Superior temporal gyrus (tissue), 1 donor: ENCODE data around the gene FEN1.

Experiments used
- DNase-seq: peaks from one replicate; pipeline ENCODE4 v3.0.0-alpha.2; 2016; ENCODE audit errors: extremely low spot score

FEN1 gene

DNA sequence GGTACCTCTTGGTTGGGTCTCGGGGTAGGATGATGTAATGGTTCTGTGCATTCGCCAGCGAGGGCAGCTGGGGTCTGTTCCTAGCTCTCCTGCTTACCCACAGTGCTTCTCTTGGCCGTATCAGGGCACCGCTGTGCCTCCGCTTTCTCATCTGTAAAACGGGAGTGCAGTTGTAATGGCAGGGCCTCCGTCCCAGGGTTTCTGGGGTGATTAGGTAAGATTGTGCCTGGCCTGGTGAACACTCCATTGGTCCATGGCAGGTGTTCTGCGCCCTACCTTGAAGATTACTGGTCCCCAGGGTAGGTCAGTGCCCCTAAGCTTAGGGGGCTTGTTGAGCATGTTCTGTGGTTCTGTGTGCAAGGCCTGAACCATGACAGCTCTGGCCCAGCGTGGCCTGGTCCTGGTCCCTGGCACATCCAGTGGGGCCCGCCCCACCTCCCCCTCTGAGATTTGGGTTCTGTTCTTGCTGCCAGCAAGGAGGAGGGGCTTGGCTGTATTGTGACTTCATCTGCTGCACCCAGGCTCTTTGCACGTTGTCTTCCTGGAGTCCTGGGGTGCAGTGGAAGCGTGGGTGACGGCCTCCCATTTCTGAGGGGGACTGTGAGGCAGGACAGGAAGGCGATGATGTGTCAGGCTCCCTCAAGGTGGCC lies 35.4 kb upstream of the FEN1 start:
- DNase-seq, result no peak

DNA sequence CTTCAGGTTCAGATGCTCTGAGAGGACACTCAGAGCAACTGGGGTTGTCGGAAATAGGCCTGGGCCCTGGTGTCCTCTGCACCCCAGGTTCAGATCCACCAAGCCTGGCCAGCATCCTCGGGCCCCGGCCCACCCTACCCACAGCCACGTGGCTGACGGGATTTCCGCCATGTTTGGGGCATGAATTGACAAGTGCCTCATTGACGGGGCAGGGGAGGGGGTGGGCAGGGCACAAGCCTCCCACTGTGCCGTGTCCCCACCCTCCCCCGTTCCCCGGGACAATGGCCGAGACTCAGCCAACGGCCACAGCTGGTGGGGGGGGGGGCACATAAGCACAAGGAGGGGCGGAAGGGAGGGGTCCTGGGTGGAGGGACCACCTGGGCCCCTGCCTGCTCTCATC lies 31.8 kb upstream of the FEN1 start:
- peak; percentile 92 for DNase-seq

DNA sequence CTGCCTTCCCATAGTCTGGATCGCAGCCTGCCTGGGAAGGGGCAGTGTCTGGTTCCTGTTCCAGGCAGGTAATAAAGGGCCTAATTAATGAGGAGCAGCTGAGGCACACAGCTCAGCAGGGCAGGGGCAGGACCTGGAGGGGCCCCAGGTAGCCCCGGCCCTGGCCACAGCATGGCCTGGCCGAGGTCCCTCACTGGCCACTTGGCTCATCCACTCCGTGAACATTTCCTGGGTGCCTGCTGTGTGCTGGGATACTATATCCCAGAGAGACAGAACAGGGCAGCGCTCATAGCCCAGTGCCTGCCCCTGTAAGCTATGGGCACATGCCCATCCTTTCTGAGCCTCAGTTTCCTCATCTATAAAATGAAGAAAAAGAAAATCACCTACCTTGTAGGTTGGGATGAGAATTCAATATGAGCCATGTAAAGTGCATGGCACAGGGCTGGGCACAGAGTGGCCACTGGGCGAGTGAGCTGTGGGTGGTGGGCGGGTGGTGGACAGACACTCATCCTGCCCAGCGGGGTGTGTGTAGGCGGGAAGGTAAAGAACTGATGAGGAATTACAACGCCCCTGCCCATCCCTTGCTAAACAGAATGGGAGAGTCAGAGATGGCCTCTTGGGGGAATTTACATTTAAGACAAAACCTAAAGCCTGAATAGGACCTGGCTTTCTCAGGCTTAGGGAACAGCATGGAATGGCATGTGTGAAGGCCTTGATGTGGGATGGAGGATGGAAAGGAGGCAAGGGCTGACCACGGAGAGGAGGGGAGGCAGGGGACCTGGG lies 31.1 kb upstream of the FEN1 start:
- no peak for DNase-seq

DNA sequence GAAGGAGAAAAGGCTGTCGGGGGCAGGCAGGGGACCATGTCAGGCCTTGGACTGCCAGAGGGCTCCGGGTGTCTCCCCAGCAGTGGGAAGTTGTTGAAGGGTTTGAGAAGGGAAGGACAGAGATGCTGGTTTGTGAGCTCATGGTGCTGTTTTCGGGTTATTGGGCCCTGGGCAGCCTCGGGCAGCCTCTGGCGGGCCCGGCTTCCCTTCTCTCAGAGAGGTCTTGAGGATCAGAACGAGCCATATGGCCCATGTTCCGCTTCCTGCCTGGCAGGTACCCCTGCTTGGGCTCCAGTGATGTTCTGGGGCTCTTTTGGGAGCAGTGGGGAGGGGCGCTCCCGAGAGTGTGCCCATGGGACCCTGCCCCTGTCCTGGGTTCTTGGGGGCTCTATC lies 30.5 kb upstream of the FEN1 start:
- no peak for DNase-seq

DNA sequence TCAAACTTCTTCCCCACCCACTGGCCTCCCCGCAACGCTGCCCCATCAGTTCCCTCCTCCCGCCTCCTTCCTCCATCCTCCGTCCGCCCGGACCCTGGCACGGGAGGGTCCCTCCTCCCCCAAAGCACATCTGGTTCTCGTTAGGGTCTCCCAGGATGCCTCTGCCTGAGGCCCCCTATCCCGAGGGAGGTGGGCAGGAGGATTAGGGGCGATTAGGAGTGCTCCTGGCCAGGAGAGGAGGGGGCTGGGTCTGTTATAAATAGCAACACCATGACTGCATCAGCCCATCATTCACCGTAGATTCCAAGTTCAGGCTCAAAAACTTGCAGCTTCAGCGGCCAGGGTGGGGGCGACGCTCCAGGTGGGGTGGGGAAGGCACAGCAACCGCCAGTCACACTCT lies 29.9 kb upstream of the FEN1 start:
- DNase-seq, result no peak

DNA sequence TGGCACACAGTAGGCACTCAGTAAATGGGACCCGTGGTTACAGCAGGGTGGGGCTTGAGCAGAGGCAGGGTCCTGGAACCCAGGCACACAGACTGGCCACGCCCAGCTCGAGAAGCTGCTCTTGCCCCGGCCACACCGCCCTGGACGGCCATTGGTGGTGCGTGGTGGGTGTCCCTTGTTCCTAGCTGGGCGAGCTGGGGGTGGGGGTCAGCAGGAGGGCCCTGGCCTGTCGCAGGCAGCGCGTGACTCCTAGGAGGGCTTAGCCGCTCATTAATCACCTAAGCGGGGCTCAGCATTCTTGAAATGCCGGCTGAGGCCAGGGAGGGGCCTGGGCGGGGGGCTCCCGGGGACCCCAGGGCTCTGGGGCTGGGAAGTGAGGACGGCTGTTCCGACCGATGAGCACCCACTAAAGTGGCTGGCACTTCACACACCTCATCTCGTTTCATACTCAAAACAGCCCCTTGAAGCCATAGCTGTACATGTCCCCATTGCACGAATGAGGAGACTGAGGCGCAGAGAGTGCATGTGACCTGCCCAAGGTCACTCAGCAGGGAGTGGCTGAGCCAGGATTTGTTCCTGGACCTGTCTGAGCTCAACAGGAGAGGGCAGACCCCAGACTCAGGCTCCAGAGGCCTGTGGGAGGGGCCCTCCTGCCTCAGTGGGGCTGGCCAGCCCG lies 28.6 kb upstream of the FEN1 start:
- no peak for DNase-seq

DNA sequence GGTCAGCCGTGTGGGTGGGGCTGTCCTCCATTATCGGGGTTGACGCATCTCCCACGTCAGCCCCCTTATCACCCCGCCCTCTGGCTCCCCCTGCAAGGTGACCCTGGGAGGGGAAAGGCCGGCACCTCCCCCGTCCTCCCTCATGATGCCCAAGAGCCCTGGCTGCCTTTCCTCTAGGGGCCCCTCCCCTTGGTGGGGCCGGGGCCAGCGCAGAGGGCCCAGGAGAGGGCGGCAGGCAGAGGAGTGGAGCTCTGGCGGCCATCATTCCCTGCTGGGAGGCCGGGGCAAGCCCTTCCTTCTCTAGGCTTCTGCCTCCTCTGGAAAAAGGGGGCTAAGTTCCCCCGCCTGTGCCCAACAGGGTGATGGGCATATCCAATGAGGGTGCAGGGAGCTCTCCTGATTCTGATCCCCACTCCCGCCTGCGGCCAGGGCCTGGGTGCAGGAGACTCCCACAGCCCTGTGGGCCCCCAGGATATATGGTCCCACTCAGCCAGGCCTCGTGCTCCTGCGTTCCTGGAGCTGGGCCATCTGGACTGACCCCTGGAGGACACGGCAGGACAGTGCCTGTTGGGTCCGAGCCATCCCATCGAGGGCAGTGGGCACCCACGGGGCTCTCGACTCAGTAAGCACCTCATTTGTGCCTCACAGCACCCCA lies 28.0 kb upstream of the FEN1 start:
- no peak for DNase-seq

DNA sequence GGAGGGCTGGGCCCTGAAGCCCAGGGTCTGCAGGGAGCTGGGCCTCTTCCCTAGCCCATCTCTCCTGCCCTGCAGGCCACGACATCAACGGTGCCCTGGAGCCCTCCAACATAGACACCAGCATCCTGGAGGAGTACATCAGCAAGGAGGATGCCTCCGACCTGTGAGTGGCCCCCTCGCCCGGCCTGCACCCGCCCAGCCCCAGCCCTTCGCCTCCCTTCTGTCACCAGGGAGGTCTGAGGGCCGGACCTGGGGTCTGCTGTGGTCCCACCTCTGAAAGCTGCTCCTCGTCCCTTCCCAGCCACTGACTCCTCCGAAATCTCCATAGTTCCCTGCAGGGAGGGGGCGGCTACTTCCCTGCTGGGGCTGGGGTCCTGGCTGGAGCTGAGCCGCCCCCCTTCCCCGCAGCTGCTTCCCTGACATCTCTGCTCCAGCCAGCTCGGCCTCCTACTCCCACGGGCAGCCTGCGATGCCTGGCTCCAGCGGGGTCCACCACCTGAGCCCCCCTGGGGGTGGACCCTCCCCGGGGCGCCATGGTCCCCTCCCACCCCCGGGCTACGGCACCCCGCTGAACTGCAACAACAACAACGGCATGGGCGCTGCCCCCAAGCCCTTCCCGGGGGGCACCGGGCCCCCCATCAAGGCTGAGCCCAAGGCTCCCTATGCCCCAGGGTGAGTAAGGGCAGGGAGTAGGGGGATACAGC lies 27.0 kb upstream of the FEN1 start:
- DNase-seq, result no peak

DNA sequence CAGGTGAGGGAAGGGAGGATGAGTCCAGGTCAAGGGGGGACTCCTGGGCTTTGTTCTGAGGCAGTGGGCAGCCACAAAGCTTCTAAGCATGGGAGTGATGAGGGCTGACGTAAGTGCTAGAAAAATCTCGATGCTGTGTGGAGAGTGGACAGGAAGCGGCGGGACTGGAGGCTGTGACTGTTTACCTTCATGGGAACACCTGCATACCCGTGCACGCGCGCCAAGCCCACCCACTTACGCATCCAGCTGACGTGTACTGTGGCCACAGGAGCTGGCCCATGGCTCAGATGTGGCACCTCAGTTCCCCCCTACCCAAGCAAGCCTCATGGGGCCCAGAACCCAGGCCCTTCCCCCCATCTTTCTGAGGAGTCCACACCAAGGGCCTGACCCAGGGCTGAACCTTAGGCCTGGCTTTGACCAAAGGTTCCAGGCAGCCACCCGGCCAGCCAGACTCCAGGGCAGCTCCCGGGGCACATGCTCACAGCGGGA lies 26.3 kb upstream of the FEN1 start:
- no peak for DNase-seq

DNA sequence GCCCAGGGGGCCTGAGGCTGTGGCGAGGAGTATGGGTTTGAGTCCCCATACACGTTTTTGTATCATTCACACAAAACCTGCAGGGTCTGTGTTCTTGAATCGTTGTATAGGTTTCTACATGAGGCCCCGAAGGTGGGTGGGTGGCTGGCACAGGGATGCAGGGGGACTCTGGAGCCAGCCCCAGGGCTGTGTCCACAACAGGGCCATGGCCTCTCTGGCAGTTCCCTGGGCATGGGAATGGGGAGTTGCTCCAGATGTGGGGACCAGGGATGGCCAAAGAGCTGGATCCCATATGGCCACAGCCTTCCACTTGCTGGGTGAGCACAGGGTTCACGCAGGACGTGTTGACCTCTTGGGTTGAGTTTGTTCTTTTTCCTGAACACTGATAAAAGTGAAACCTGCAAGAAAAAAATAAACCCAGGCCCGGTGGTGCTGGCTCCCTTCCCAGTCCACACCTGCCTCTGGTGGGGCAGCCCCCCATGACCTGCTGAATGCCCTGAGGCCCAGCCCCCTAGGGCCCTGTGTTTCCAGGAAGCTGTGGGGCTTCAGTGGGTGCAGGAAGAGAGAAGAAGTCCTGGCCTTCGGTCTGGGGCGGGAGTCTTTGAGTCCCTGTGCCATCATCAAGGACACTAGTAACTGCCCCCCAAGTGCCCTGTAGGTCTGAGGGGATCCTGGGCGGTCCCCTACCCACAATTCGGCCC lies 24.2 kb upstream of the FEN1 start:
- no peak for DNase-seq

DNA sequence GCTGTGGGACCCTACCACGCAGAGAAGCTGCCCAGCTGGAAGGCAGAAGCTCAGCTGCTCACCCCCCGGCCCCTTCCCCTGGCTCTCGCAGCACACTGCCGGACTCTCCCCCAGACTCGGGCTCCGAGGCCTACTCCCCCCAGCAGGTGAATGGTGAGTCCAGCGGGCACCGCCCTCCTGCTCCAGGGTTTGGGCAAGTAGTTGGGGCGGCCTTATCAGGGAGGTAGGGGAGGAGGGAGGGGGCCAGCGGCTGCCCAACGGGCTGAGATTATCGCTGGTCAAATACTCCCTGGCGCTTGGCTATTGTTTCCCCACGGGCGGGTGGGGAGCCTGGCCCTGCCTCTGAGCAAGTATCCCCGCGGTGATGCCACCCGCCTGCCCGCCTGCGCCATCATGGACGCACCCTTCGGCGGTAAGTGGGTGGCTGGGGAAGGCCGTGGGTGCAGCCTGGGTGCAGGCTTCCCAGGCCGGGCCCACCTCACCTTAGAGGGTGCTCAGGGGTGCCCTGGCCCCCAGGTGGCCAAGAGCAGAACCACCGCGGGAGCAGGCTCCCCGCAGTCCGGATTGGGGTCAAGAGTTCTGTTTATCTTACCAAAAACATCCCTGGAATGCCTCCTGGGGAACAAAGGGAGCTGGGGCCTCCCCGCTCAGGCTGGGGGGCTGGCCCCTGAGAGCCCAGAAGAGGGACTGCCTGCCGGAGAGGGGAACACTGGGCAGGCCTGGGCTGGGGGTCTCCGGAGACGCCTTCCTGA lies 23.4 kb upstream of the FEN1 start:
- no peak for DNase-seq

DNA sequence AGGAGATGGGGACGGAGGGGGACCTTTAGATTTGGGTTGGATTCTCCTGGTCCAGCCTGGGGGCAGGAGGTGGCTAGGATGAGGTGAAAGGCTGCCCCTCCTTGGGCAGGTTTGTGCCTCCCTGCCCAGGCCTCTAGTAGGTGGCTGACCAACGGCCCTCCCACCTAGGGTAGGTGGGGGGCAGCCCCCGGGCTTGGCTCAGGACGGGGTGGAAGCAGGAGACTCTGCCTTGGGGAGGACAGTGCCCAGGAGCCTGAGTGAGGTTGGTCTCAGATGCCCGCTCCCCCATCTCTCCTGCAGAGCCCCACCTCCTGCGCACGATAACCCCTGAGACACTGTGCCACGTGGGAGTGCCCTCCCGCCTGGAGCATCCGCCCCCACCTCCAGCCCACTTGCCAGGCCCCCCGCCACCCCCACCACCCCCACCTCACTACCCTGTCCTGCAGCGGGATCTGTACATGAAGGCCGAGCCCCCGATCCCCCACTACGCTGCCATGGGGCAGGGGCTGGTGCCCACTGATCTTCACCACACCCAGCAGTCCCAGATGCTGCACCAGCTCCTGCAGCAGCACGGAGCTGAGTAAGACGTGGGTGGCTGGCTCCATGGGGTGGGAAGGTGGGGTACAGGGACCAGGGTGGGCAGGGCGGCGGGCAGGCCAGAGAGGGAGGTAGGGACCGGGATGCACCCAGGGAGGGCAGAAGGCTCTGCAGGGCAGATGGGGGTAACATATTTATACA lies 22.6 kb upstream of the FEN1 start:
- no peak for DNase-seq

DNA sequence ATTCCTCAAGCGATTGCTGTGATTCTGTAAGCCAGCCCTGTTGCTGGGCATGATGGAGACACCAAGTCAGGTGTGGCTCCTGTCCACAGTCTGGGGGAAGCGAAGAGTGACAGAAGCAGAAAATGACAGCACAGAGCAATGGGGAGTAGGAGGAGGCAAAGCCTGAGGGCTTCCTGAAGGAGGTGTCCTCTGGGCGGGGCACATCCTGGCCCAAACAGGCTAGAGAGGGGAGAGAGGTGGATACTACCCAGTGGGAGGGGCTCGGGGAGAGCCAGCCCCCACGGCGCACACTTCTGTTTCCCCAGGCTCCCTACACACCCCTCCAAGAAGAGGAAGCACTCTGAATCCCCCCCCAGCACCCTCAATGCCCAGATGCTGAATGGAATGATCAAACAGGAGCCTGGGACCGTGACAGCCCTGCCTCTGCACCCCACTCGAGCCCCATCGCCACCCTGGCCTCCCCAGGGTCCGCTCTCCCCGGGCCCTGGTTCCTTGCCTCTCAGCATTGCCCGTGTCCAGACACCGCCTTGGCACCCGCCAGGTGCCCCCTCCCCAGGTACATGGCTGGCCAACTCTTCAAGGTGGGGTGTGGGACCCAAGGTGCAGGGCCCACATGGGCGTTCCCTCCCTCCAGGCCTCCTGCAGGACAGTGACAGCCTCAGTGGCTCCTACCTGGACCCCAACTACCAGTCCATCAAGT lies 21.4 kb upstream of the FEN1 start:
- no peak for DNase-seq

DNA sequence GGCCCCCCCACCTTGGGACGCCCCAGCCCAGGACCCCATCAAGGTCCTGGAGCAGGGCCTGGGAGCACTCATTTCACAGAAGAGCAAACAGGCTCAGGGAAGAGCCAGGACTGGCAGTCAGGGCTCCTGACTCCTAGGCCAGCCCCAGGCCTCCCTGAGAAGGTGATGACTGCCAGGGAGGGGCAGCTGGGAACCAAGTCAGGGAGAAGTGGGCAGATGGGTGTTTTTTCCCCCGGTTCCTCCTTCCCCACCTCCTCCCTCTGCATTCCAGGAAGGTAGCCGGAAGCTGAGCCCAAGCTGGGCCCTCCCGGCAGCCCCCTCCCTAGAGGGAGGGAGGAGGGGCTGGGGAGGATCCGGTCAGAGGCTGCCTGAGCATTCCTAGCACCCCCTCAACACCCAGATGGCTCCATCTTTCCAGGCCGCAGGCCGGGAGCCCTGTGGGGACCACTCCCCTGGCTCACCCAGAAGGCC lies 20.7 kb upstream of the FEN1 start:
- DNase-seq, result no peak

DNA sequence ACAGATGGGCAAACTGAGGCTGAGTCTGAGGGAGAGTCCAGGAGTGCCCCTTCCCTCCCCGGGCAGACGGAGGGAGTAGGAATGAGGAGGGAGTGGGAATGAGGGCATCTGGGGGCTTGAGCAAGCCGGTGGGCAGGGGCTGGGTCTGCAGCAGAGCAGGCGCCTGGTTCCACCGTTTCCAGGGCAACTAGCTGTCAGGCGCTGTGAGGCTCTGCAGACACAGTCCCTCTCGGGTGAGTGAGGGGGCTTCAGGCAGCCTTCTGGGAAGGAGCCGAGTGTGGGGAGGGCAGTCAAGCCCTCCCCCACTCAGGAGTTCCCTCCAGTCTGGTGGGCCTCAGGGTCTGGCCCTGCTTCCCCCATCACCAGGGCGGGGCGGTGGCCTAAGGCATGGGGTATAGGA lies 19.4 kb upstream of the FEN1 start:
- DNase-seq, result no peak

DNA sequence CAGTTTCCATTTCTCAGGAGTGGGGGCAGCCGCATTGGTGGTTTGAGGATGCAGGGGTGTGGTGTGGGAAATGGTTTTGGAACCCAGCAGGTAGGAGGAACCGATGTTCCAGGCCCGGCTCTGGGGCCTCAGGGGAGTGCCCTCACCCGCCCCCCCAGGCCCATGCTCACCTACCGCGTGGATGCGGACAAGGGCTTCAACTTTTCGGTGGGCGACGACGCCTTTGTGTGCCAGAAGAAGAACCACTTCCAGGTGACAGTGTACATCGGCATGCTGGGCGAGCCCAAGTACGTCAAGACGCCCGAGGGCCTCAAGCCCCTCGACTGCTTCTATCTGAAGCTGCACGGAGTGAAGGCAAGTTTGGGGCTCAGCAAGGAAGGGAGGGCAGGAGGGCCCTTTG lies 18.9 kb upstream of the FEN1 start:
- no peak for DNase-seq

DNA sequence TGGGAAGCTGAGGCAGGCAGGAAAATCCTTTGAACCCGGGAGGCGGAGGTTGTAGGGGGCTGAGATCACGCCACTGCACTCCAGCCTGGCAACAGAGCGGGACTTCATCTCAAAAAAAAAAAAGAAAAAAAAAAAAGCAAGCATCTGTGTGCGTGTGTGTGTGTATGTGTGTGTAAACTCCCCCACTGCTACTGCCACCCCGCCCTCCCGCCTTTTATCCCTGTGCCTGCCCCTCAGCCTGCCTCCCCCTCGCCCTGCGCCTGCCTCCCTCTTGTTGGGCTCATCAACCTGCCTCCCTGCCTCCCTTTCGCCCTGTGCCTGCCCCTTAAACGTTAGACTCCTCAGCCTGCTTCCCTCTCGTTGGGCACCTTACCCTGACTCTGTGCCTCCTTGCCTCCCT lies 18.3 kb upstream of the FEN1 start:
- DNase-seq, result no peak

DNA sequence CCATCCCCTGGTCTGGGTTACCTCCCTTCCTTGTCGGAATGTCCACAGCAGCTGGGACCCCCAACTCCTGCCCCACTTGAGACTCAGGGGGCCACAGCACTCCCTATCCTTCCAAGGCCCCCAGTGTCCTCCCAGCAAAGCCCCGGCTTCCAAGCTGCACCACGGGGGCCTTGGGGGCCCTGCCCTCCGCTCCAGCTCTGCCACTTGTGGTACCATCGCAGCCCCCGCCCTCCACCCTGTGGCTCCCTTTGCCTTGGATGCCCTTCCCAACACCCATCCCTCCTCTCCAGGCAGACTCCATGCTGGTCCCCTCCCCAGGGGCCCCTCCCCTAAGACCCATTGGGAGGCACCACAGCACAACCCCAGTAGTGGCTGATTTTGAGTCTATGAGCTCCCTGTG lies 17.6 kb upstream of the FEN1 start:
- DNase-seq, result no peak
